Naive thymus-derived CD4-positive, alpha-beta T cell (primary cell): ENCODE data around the gene MRPL23. TPM values are rescaled to one million over a fixed set of nuclear protein-coding genes. Genes with fewer than 3 reads are reported as not detected.
"Not testable (repeated sequence)": the region's sequence is repeated elsewhere in the genome, so short reads cannot be mapped to it uniquely, and the experiment has no call there.

Experiments
- ATAC-seq: fragments of 150-1000 bp; cut with Tn5 transposase; 2 replicates; pipeline ENCODE4 v1.10.0; 2021; ENCODE audit warnings: mild to moderate bottlenecking, moderate library complexity
- CTCF ChIA-PET: fragments of 350-600 bp; sonication (Branson Sonifier 250); formaldehyde crosslinking; loops from one replicate; lab custom pipeline; 2021; ENCODE audit warnings: antibody characterized with exemption; lab: Charles Lee
- POLR2A ChIA-PET: fragments of 350-600 bp; sonication (Branson Sonifier 250); formaldehyde crosslinking; loops from one replicate; lab custom pipeline; 2021; ENCODE audit warnings: antibody characterized with exemption, inconsistent platforms; lab: Charles Lee
- DNase-seq, 9 donors: peaks; one replicate each; pipeline versions ENCODE4 v3.0.0 to v3.0.0-alpha.2; 2020 to 2022; ENCODE audit warnings: mixed read lengths in 1 of 9
- H3K27ac ChIP-seq: one replicate; pipeline ENCODE4 v1.7.0; 2013; ENCODE audit warnings: mild to moderate bottlenecking, low read depth, low read length, moderate library complexity
- H3K27me3 ChIP-seq, 2 donors: one replicate each; pipeline ENCODE4 v1.7.0; 2013; ENCODE audit warnings: low read length in 2 of 2, mild to moderate bottlenecking in 2 of 2, moderate library complexity in 2 of 2; ENCODE audit not compliant: control insufficient read depth in 2 of 2, insufficient read depth in 2 of 2
- H3K36me3 ChIP-seq, 3 experiments: 1 replicate in 2 of 3; 2 replicates in 1 of 3; pipeline ENCODE4 v1.7.0; 2013; ENCODE audit warnings: low read length in 3 of 3, mild to moderate bottlenecking in 3 of 3, moderate library complexity in 1 of 3; ENCODE audit not compliant: insufficient read depth in 3 of 3, control insufficient read depth in 2 of 3
- H3K4me1 ChIP-seq, 2 donors: one replicate each; pipeline ENCODE4 v1.7.0; 2013; ENCODE audit warnings: low read length in 2 of 2, mild to moderate bottlenecking in 2 of 2, moderate library complexity in 1 of 2; ENCODE audit not compliant: control insufficient read depth in 2 of 2, insufficient read depth in 2 of 2
- H3K4me3 ChIP-seq: 2 replicates; pipeline ENCODE4 v1.7.0; 2013; ENCODE audit warnings: mild to moderate bottlenecking, low read length
- H3K9me3 ChIP-seq, 3 experiments: 1 replicate in 2 of 3; 2 replicates in 1 of 3; pipeline ENCODE4 v1.7.0; 2013; ENCODE audit warnings: low read length in 3 of 3; ENCODE audit not compliant: control insufficient read depth in 2 of 3
- H3K27ac Mint-ChIP-seq, 9 donors: one replicate each; pipeline ENCODE4 v1.8.0; 2020 to 2022; ENCODE audit warnings: mixed read lengths in 9 of 9, mild to moderate bottlenecking in 8 of 9, moderate library complexity in 5 of 9, inconsistent platforms in 2 of 9
- H3K27me3 Mint-ChIP-seq, 5 donors: one replicate each; pipeline ENCODE4 v1.8.0; 2021 to 2022; ENCODE audit warnings: mixed read lengths in 5 of 5, mild to moderate bottlenecking in 1 of 5
- H3K36me3 Mint-ChIP-seq, 5 donors: one replicate each; pipeline ENCODE4 v1.8.0; 2020 to 2022; ENCODE audit warnings: mixed read lengths in 5 of 5, mild to moderate bottlenecking in 3 of 5, inconsistent platforms in 1 of 5
- H3K4me1 Mint-ChIP-seq, 7 donors: one replicate each; pipeline ENCODE4 v1.8.0; 2020 to 2022; ENCODE audit warnings: mixed read lengths in 7 of 7, mild to moderate bottlenecking in 3 of 7, inconsistent platforms in 1 of 7
- H3K4me3 Mint-ChIP-seq, 10 donors: one replicate each; pipeline ENCODE4 v1.8.0; 2020 to 2022; ENCODE audit warnings: mild to moderate bottlenecking in 10 of 10, mixed read lengths in 10 of 10, moderate library complexity in 6 of 10, inconsistent platforms in 2 of 10
- H3K9me3 Mint-ChIP-seq, 11 donors: one replicate each; pipeline ENCODE4 v1.8.0; 2020 to 2022; ENCODE audit warnings: mixed read lengths in 11 of 11, mild to moderate bottlenecking in 4 of 11, inconsistent platforms in 1 of 11, moderate library complexity in 1 of 11
- intact Hi-C, 2 donors: fragments of 100-400 bp; cut with micrococcal nuclease; formaldehyde crosslinking; loops; one replicate each; pipeline ENCODE4 v1.15.1; 2023
- polyA plus RNA-seq, 2 donors: library from polyadenylated mRNA; unstranded; fragments of 300-500 nt; fragmentation: Illumina TruSeq; gene quantifications; one replicate each; pipeline ENCODE4 v1.2.3, GENCODE V29; 2021
- total RNA-seq, 6 experiments: library from RNA in 5 of 6; stranded (reverse) in 5 of 6; gene quantifications; 1 replicate in 5 of 6; 2 replicates in 1 of 6; pipeline ENCODE4 v1.2.3 and lab custom pipeline; 2021 to 2026

The MRPL23 gene
- total and polyA plus RNA-seq, 7 experiments from 2014 or later = 11.3 to 54.8 (median 46.9) TPM

GRCh38 chr11:1939788-1940187, 7.3 kb upstream of the MRPL23 start:
- H3K27me3 ChIP-seq, POLR2A ChIA-PET, H3K9me3 ChIP-seq, H3K4me1 ChIP-seq, ATAC-seq, DNase-seq, H3K4me3 Mint-ChIP-seq, H3K27me3 Mint-ChIP-seq, H3K36me3 Mint-ChIP-seq, CTCF ChIA-PET, H3K9me3 Mint-ChIP-seq, H3K36me3 ChIP-seq, H3K4me3 ChIP-seq, H3K27ac ChIP-seq: not testable (repeated sequence)
- Mint-ChIP-seq H3K4me1 (peaks cover 0 to 24% (median 7%) of the 10 kb centered on the region in 7 donors), H3K27ac (peak overlapping the region in 5 of 9 donors; percentile 19 to 88 (median 75))
- intact Hi-C loops = loop anchor here (1.0 kb wide), 1 partner anchor 45 kb away; no protein-coding TSS in a partner anchor

GRCh38 chr11:1942558-1943260, 4.4 kb upstream of the MRPL23 start:
- Histone ChIP-seq H3K4me3 (no peak overlapping the region), H3K36me3 (no peaks in the 10 kb centered on the region), H3K4me1 (no peaks in the 10 kb centered on the region), H3K27me3 (no peaks in the 10 kb centered on the region), H3K9me3 (no peaks in the 10 kb centered on the region), H3K27ac (no peak overlapping the region)
- POLR2A ChIA-PET = no interaction called here
- CTCF ChIA-PET = interaction anchor here (1.2 kb wide), 2 partner anchors 59 to 249 kb away, joined by 4 to 5 read pairs; no protein-coding TSS in a partner anchor
- Mint-ChIP-seq H3K9me3 (peaks cover 0 to 2% (median 0%) of the 10 kb centered on the region in 11 donors), H3K27ac (no peak overlapping the region), H3K4me1 (peaks cover 0 to 24% (median 7%) of the 10 kb centered on the region in 7 donors), H3K4me3 (no peak overlapping the region), H3K27me3 (peaks cover 0 to 3% (median 0%) of the 10 kb centered on the region in 5 donors), H3K36me3 (no peaks in the 10 kb centered on the region)
- DNase-seq (peak in 1 of 9 donors; percentile 4), ATAC-seq (no peak)
- intact Hi-C loops = no loop called here

- POLR2A ChIA-PET = no interaction called here
- H3K4me3 ChIP-seq = no peak overlapping the region
- ATAC-seq (no peak), DNase-seq (no peak)
- H3K27me3 ChIP-seq = no peaks in the 10 kb centered on the region
- no peaks in the 10 kb centered on the region for H3K4me1 ChIP-seq
- peaks cover 0 to 3% (median 0%) of the 10 kb centered on the region in 5 donors for H3K27me3 Mint-ChIP-seq
- H3K36me3 ChIP-seq = no peaks in the 10 kb centered on the region
- CTCF ChIA-PET = interaction anchor here (1.2 kb wide), 1 partner anchor 249 kb away, joined by 5 read pairs; no protein-coding TSS in a partner anchor
- no peaks in the 10 kb centered on the region for H3K36me3 Mint-ChIP-seq
- H3K9me3 Mint-ChIP-seq = peaks cover 0 to 2% (median 0%) of the 10 kb centered on the region in 11 donors
- intact Hi-C loops = no loop called here
- H3K4me1 Mint-ChIP-seq = peaks cover 0 to 24% (median 7%) of the 10 kb centered on the region in 7 donors
- no peak overlapping the region for H3K27ac ChIP-seq
- H3K27ac Mint-ChIP-seq = peak overlapping the region in 1 of 9 donors; percentile 60
- H3K9me3 ChIP-seq = no peaks in the 10 kb centered on the region
- peak overlapping the region in 2 of 10 donors; percentile 5 to 42 for H3K4me3 Mint-ChIP-seq
These were observed 3.6 kb upstream of the MRPL23 start for GRCh38 chr11:1943576-1943975.

- Mint-ChIP-seq H3K4me1 (peaks cover 0 to 23% (median 4%) of the 10 kb centered on the region in 7 donors), H3K27me3 (peaks cover 0 to 3% (median 0%) of the 10 kb centered on the region in 5 donors), H3K36me3 (no peaks in the 10 kb centered on the region), H3K27ac (peak overlapping the region in 4 of 9 donors; percentile 10 to 56 (median 41)), H3K4me3 (peak overlapping the region in 5 of 10 donors; percentile 15 to 43 (median 20)), H3K9me3 (peaks cover 0 to 2% (median 0%) of the 10 kb centered on the region in 11 donors)
- Histone ChIP-seq H3K27ac (no peak overlapping the region), H3K4me3 (no peak overlapping the region), H3K27me3 (no peaks in the 10 kb centered on the region), H3K4me1 (no peaks in the 10 kb centered on the region), H3K9me3 (no peaks in the 10 kb centered on the region), H3K36me3 (no peaks in the 10 kb centered on the region)
- no peak for ATAC-seq
- ChIA-PET POLR2A (no interaction called here), CTCF (no interaction called here)
- DNase-seq = peak in 1 of 9 donors; percentile 19
- intact Hi-C loops = no loop called here
These were observed 3.2 kb upstream of the MRPL23 start for GRCh38 chr11:1943977-1944376.

DNA sequence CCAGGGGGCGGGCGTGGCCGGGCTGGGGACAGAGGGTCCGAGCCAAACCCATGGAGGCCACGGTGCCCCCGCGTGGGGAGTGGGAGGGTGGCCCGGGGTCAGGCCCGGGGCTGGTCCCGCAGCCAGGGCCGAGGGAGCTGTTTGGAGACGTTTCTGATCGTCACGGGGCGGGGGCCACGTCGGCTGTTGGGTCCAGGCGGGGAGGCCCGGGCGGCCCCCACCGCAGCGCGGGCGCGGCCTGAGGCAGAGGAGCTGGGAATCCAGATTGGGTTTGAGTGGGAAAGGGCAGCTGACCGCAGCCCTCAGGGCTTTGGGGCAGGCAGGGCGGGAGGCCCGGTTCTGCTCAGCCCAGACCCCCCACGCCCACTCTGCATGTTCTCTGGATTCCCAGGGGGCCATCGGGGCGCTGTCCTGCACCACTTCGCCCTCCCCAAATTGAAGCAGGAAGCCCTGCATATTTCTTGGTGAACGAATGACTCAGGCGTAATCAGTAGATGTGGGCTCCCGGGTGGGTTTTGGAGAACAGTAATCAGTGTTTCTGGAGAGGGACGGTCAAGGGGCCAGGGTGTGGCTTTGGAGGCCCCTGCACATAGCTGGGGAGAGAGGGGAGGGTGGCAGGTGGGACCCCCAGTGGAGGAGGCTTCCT, 583 bp downstream of the MRPL23 start:
- Mint-ChIP-seq H3K4me3 (no peak overlapping the region), H3K36me3 (no peaks in the 10 kb centered on the region), H3K9me3 (no peaks in the 10 kb centered on the region), H3K4me1 (peaks cover 0 to 2% (median 0%) of the 10 kb centered on the region in 7 donors), H3K27ac (no peak overlapping the region), H3K27me3 (no peaks in the 10 kb centered on the region)
- H3K27me3 ChIP-seq = no peaks in the 10 kb centered on the region
- H3K4me1 ChIP-seq = no peaks in the 10 kb centered on the region
- no peaks in the 10 kb centered on the region for H3K36me3 ChIP-seq
- DNase-seq = no peak
- peak; percentile 23 for ATAC-seq
- H3K9me3 ChIP-seq = no peaks in the 10 kb centered on the region
- H3K4me3 ChIP-seq = no peak overlapping the region
- no peak overlapping the region for H3K27ac ChIP-seq
- POLR2A ChIA-PET = interaction anchor here (1.0 to 1.8 kb wide), 6 partner anchors 25 to 99 kb away, joined by 4 to 6 read pairs (median 4); partner anchors contain the start of gene LSP1
- intact Hi-C loops = no loop called here
- CTCF ChIA-PET = interaction anchor here (0.7 to 1.5 kb wide), 3 partner anchors 53 to 254 kb away, joined by 3 read pairs; no protein-coding TSS in a partner anchor

DNA sequence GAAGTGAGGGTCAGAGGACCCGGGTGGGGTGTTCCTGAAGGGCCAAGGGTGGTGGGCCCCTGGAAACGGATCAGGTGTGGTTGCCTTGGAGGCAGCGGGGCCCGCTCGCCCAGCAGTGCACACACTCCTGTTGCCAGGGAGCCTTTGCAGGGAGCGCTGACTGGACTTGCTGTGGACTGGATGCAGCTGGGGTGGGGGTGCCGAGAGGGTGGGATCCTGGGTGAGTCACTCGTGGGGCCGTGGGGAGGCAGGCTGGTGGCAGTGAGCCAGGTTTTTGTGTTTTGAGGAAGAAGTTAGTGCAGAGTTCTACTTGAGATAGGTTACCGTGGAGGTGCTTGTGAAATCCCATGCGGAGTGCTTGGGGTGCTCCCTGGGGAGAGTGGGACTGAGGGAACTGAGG, 1.3 kb downstream of the MRPL23 start:
- Histone ChIP-seq H3K27me3 (no peaks in the 10 kb centered on the region), H3K4me3 (no peak overlapping the region), H3K9me3 (no peaks in the 10 kb centered on the region), H3K4me1 (no peaks in the 10 kb centered on the region), H3K36me3 (no peaks in the 10 kb centered on the region), H3K27ac (no peak overlapping the region)
- POLR2A ChIA-PET = interaction anchor here (1.1 to 1.8 kb wide), 3 partner anchors 59 to 96 kb away, joined by 4 to 6 read pairs (median 5); partner anchors contain the start of gene LSP1
- H3K4me3 Mint-ChIP-seq = peak overlapping the region in 2 of 10 donors; percentile 54 to 55
- H3K27ac Mint-ChIP-seq = no peak overlapping the region
- no peaks in the 10 kb centered on the region for H3K36me3 Mint-ChIP-seq
- ATAC-seq (peak; percentile 33), DNase-seq (no peak)
- CTCF ChIA-PET = interaction anchor here (0.8 to 1.3 kb wide), 2 partner anchors 66 to 473 kb away, joined by 3 to 5 read pairs; no protein-coding TSS in a partner anchor
- no peaks in the 10 kb centered on the region for H3K9me3 Mint-ChIP-seq
- intact Hi-C loops = no loop called here
- H3K4me1 Mint-ChIP-seq = no peaks in the 10 kb centered on the region
- no peaks in the 10 kb centered on the region for H3K27me3 Mint-ChIP-seq
